ENCODE measurements around the gene TOR1B.

DNA sequence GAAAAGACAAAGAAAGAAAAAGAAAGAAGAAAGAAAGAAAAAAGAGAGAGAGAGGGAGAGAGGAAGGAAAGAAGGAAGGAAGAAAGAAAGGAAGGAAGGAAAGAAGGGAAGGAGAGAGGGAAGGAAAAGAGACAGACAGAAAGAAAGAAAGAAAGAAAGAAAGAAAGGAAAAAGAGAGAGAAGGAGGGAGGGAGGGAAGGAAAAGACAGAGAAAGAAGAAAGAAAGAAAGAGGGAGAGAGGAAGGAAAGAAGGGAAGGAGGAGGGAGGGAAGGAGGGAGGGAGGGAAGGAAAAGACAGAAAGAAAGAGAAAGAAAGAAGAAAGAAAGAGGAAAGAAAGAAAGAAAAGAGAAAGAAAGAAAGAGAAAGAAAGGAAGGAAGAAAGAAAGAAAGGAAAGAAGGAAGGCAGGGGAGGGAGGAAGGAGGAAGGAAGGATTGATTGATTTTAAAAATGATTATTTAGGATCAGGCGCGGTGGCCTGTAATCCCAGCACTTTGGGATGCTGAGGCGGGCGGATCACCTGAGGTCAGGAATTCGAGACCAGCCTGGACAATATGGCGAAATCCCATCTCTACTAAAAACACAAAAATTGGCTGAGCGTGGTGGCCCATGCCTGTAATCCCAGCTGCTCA lies 23.3 kb upstream of the TOR1B start:
- TF ChIP-seq, protein P1, sequence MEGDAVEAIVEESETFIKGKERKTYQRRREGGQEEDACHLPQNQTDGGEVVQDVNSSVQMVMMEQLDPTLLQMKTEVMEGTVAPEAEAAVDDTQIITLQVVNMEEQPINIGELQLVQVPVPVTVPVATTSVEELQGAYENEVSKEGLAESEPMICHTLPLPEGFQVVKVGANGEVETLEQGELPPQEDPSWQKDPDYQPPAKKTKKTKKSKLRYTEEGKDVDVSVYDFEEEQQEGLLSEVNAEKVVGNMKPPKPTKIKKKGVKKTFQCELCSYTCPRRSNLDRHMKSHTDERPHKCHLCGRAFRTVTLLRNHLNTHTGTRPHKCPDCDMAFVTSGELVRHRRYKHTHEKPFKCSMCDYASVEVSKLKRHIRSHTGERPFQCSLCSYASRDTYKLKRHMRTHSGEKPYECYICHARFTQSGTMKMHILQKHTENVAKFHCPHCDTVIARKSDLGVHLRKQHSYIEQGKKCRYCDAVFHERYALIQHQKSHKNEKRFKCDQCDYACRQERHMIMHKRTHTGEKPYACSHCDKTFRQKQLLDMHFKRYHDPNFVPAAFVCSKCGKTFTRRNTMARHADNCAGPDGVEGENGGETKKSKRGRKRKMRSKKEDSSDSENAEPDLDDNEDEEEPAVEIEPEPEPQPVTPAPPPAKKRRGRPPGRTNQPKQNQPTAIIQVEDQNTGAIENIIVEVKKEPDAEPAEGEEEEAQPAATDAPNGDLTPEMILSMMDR (IDR thresholded peaks at IDR 0.05) = no peak
- TF ChIP-seq ELF4 (CRISPR knock-in tag; IDR thresholded peaks at IDR 0.05; ENCODE audit: low read depth) (no peak), NR2C2 (CRISPR knock-in tag; IDR thresholded peaks at IDR 0.05) (no peak), NFYB (CRISPR knock-in tag; conservative IDR thresholded peaks at IDR 0.05; ENCODE audit: low read depth) (no peak), ETV6 (CRISPR knock-in tag; IDR thresholded peaks at IDR 0.05) (no peak)
- TF ChIP-seq, protein P2, sequence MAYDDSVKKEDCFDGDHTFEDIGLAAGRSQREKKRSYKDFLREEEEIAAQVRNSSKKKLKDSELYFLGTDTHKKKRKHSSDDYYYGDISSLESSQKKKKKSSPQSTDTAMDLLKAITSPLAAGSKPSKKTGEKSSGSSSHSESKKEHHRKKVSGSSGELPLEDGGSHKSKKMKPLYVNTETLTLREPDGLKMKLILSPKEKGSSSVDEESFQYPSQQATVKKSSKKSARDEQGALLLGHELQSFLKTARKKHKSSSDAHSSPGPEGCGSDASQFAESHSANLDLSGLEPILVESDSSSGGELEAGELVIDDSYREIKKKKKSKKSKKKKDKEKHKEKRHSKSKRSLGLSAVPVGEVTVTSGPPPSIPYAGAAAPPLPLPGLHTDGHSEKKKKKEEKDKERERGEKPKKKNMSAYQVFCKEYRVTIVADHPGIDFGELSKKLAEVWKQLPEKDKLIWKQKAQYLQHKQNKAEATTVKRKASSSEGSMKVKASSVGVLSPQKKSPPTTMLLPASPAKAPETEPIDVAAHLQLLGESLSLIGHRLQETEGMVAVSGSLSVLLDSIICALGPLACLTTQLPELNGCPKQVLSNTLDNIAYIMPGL (CRISPR knock-in tag; IDR thresholded peaks at IDR 0.05) = no peak
